K562 (cell line): ENCODE measurements around the gene DPP9. TPM values are rescaled to one million over a fixed set of nuclear protein-coding genes. Genes with fewer than 3 reads are reported as not detected.

Source experiments
- CAMTA2 ChIP-seq: fragments of 250-450 bp; sonication (Bioruptor Pico); conservative IDR thresholded peaks from 2 replicates; pipeline ENCODE4 v1.5.1; 2022
- CREB3 ChIP-seq: fragments of 450-650 bp; conservative IDR thresholded peaks from 2 replicates; pipeline ENCODE4 v1.6.1; 2016; ENCODE audit warnings: missing genetic modification characterization, low read depth, mild to moderate bottlenecking, missing compliant biosample characterization, moderate library complexity
- EGR1 ChIP-seq: fragments of 450-650 bp; conservative IDR thresholded peaks from 2 replicates; pipeline ENCODE4 v1.6.1; 2017; ENCODE audit warnings: mild to moderate bottlenecking
- ELF1 ChIP-seq: fragments of 200-800 bp; sonication (Bioruptor generic); IDR thresholded peaks from 2 replicates; pipeline ENCODE4 v1.6.1; 2016; ENCODE audit warnings: missing genetic modification characterization, missing compliant biosample characterization
- EP300 ChIP-seq: IDR thresholded peaks from 2 replicates; pipeline ENCODE4 v1.6.1; 2012; ENCODE audit warnings: low read length, improper control_type of control experiment
- ETS1 ChIP-seq: conservative IDR thresholded peaks from 2 replicates; pipeline ENCODE4 v1.6.1; 2011; ENCODE audit warnings: low read depth, mild to moderate bottlenecking, low read length; ENCODE audit not compliant: control insufficient read depth
- FOXM1 ChIP-seq, 2 experiments: fragments of 450-650 bp in 1 of 2; sonication (generic) in 1 of 2; formaldehyde crosslinking in 1 of 2; IDR thresholded peaks; 2 replicates each; pipeline versions ENCODE4 v1.6.1 to v1.9.0; 2017 to 2022; ENCODE audit warnings: low read depth in 2 of 2, mild to moderate bottlenecking in 2 of 2, missing genetic modification reagents in 1 of 2, moderate library complexity in 1 of 2
- HSF4 ChIP-seq: fragments of 250-450 bp; sonication (Bioruptor Pico); IDR thresholded peaks from 2 replicates; pipeline ENCODE4 v2.1.2; 2022; ENCODE audit warnings: mild to moderate bottlenecking, moderate library complexity, borderline replicate concordance
- KHSRP ChIP-seq: fragments of 450-650 bp; IDR thresholded peaks from 2 replicates; pipeline ENCODE4 v1.6.1; 2017
- MCM2 ChIP-seq: fragments of 450-650 bp; IDR thresholded peaks from 2 replicates; pipeline ENCODE4 v1.6.1; 2017; ENCODE audit warnings: low read depth, mild to moderate bottlenecking
- NCOR1 ChIP-seq: fragments of 450-650 bp; IDR thresholded peaks from 2 replicates; pipeline ENCODE4 v1.6.1; 2016; ENCODE audit warnings: mild to moderate bottlenecking, moderate library complexity
- RBM39 ChIP-seq: fragments of 200-400 bp; formaldehyde crosslinking; optimal IDR thresholded peaks from 2 replicates; pipeline ENCODE3; 2018; ENCODE audit warnings: low read depth, low read length
- RCOR1 ChIP-seq, 2 experiments: IDR thresholded peaks; 2 replicates each; pipeline ENCODE4 v1.6.1; 2012; ENCODE audit warnings: low read depth in 2 of 2, low read length in 2 of 2, borderline replicate concordance in 1 of 2, improper control_type of control experiment in 1 of 2
- SIRT6 ChIP-seq: IDR thresholded peaks from one replicate; pipeline ENCODE4 v1.6.1; 2012; ENCODE audit warnings: low read depth, mild to moderate bottlenecking, control low read depth, inconsistent platforms, low read length, moderate library complexity
- SREBF2 ChIP-seq: sonication (generic); formaldehyde crosslinking; IDR thresholded peaks from 2 replicates; pipeline ENCODE4 v1.4.0; 2020; ENCODE audit warnings: mild to moderate bottlenecking, missing genetic modification reagents
- TARDBP ChIP-seq: fragments of 450-650 bp; IDR thresholded peaks from 2 replicates; pipeline ENCODE4 v1.6.1; 2016
- TBP ChIP-seq: optimal IDR thresholded peaks from 2 replicates; pipeline ENCODE3; 2011; ENCODE audit warnings: low read depth, low read length, improper control_type of control experiment
- ZNF197 ChIP-seq: fragments of 200-800 bp; sonication (Bioruptor generic); IDR thresholded peaks from 2 replicates; pipeline ENCODE4 v1.6.1; 2016; ENCODE audit warnings: low read depth, missing genetic modification characterization, missing compliant biosample characterization
- ZNF212 ChIP-seq: fragments of 450-650 bp; formaldehyde crosslinking; IDR thresholded peaks from 2 replicates; pipeline ENCODE4 v1.4.0; 2020; ENCODE audit warnings: mild to moderate bottlenecking
- ZNF316 ChIP-seq: fragments of 450-650 bp; IDR thresholded peaks from 2 replicates; pipeline ENCODE4 v1.6.1; 2016
- ZNF444 ChIP-seq: fragments of 250-450 bp; sonication (Bioruptor Pico); IDR thresholded peaks from 2 replicates; pipeline ENCODE4 v1.4.0; 2020; ENCODE audit warnings: mild to moderate bottlenecking, moderate library complexity
- ZNF740 ChIP-seq, 3 experiments: fragments of 200-800 bp in 1 of 3; sonication (Bioruptor generic) in 1 of 3; sonication (generic) in 1 of 3; formaldehyde crosslinking in 1 of 3; IDR thresholded peaks; 2 replicates each; pipeline versions ENCODE4 v1.6.1 to v1.8.0; 2016 to 2022; ENCODE audit warnings: mild to moderate bottlenecking in 2 of 3, missing compliant biosample characterization in 2 of 3, missing genetic modification characterization in 2 of 3, missing genetic modification reagents in 1 of 3
- polyA plus RNA-seq, 8 experiments: library from polyadenylated mRNA; depleted of rRNA in 4 of 8; stranded (reverse) in 5 of 8; unstranded in 3 of 8; fragments of >200 nt; fragmentation: Nextera tagmentation in 2 of 8; fragmentation: Illumina TruSeq in 1 of 8; extraction: Ambion mirVana in 2 of 8; extraction: Trizol in 1 of 8; gene quantifications; 2 replicates each; pipeline versions ENCODE4 v1.2.1 to v1.2.3, GENCODE V29; 2011 to 2014; ENCODE audit warnings: inconsistent platforms in 1 of 8, missing spikeins in 1 of 8
- total RNA-seq, 7 experiments: library from RNA; depleted of rRNA in 6 of 7; stranded (reverse); fragments of >200 nt in 6 of 7; fragmentation: Illumina TruSeq in 2 of 7; extraction: Trizol in 2 of 7; gene quantifications; 2 replicates each; pipeline versions ENCODE4 v1.2.1 to v1.2.3, GENCODE V29; 2011 to 2021; ENCODE audit warnings: low replicate concordance in 1 of 7
- TF ChIP-seq, protein P1 (sequence below), 2 experiments: fragments of 200-800 bp in 1 of 2; sonication (Bioruptor generic) in 1 of 2; sonication (generic) in 1 of 2; formaldehyde crosslinking in 1 of 2; IDR thresholded peaks in 1 of 2; conservative IDR thresholded peaks in 1 of 2; 2 replicates each; pipeline versions ENCODE4 v1.5.0 to v1.6.1; 2016 to 2020; ENCODE audit warnings: missing compliant biosample characterization in 1 of 2, missing genetic modification characterization in 1 of 2, missing genetic modification reagents in 1 of 2

The DPP9 gene
- total and polyA plus RNA-seq, 9 of the 15 experiments (the other 6 are each of a cell fraction or from before 2014, with no cell fraction given), result 0.90 to 66.7 (median 24.5) TPM

DNA sequence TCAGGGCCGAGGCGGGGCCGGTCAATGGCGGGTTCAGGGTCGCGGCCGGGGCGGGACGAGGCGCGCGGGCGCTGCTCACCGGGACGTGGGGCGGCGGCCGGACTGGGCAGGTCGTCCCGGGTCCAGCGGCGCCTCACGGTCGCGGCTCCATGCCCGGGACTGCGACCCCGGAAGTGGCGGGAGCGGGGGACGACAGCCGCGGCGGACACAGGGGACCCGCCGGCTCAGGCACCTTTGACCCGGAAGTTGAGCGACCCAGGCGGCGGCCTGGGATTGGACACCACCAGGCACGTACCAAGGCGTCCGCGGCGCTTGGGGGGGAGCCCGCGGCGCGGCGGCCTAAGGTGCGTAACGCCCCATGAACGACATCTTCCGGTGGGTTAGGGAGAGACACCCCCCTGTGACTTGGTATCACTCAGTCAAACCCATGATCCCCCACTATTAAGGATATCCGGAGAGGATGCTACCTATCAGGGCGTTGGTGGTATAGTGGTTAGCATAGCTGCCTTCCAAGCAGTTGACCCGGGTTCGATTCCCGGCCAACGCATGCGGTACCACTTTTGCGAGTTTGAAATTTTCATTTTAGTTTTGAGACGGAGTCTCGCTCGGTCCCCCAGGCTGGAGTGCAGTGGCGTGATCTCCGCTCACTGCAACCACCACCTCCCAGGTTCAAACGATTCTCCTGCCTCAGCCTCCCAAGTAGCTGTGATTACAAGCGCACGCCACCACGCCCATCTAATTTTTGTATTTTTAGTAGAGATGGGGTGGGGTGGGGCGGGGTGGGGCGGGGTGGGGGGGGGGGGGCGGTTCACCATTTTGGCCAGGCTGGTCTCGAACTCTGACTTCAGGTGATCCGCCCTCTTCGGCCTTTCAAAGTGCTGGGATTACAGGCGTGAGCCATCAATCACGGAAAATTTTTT lies at the start of gene DPP9 (continued):
- TF ChIP-seq CAMTA2 (CRISPR knock-in tag), result 0 out of 2 replicates have a peak, but pooled peaks have one; percentile 52
- no peak for TF ChIP-seq ZNF197 (CRISPR knock-in tag)
- no peak for TF ChIP-seq KHSRP
- TF ChIP-seq EP300, result peak; percentile 83
- TF ChIP-seq HSF4, result no peak
- TF ChIP-seq, protein P1, sequence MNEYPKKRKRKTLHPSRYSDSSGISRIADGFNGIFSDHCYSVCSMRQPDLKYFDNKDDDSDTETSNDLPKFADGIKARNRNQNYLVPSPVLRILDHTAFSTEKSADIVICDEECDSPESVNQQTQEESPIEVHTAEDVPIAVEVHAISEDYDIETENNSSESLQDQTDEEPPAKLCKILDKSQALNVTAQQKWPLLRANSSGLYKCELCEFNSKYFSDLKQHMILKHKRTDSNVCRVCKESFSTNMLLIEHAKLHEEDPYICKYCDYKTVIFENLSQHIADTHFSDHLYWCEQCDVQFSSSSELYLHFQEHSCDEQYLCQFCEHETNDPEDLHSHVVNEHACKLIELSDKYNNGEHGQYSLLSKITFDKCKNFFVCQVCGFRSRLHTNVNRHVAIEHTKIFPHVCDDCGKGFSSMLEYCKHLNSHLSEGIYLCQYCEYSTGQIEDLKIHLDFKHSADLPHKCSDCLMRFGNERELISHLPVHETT (CRISPR knock-in tag; conservative IDR thresholded peaks at IDR 0.05 in 1 of 2, IDR thresholded peaks at IDR 0.05 in 1 of 2), result peak in 1 of 2 experiments; percentile 96; a peak in 2 of 4 replicates
- no peak; the same call in 1 of the 2 replicates for TF ChIP-seq FOXM1 (IDR thresholded peaks at IDR 0.05; ENCODE audit: low read depth)
- TF ChIP-seq FOXM1 (CRISPR knock-in tag; IDR thresholded peaks at IDR 0.05; ENCODE audit: low read depth), result no peak
- TF ChIP-seq ELF1 (tag), result peak; percentile 99
- TF ChIP-seq RBM39, result peak; percentile 62
- peak; percentile 99 for TF ChIP-seq TBP
- no peak for TF ChIP-seq ZNF316
- TF ChIP-seq EGR1, result no peak; the same call in 1 of the 2 replicates
- peak in 1 of 2 experiments; percentile 51; a peak in 1 of 4 replicates for TF ChIP-seq RCOR1 (IDR thresholded peaks at IDR 0.05; ENCODE audit: borderline replicate concordance in 1 of 2, low read depth in 2 of 2, low read length in 2 of 2)
- TF ChIP-seq MCM2, result no peak
- TF ChIP-seq ZNF740 (CRISPR knock-in tag; IDR thresholded peaks at IDR 0.05), result peak; percentile 82
- TF ChIP-seq ZNF740 (tag; IDR thresholded peaks at IDR 0.05), result peak in 1 of 2 experiments; percentile 82; a peak in 2 of 4 replicates
- peak; percentile 97 for TF ChIP-seq ETS1
- no peak for TF ChIP-seq SREBF2
- TF ChIP-seq SIRT6, result no peak
- peak; percentile 81; the same call in 1 of the 2 replicates for TF ChIP-seq TARDBP
- TF ChIP-seq ZNF212 (CRISPR knock-in tag), result no peak
- peak; percentile 14; the same call in 1 of the 2 replicates for TF ChIP-seq NCOR1
- TF ChIP-seq CREB3, result no peak
- no peak for TF ChIP-seq ZNF444 (CRISPR knock-in tag)
